Lung (tissue), 12 donors: ENCODE data around the gene RREB1. TPM values are rescaled to one million over a fixed set of nuclear protein-coding genes. Genes with fewer than 3 reads are reported as not detected.
A peak's percentile ranks its signal among the peaks of the same experiment; 100 is the strongest.

Source experiments
- ATAC-seq: fragments of 200-7000 bp; cut with Tn5 transposase; one replicate; pipeline ENCODE4 v1.9.1; 2020; ENCODE audit warnings: moderate number of reproducible peaks; ENCODE audit not compliant: insufficient read depth, low FRiP score
- DNase-seq, 3 donors: peaks; one replicate each; pipeline ENCODE4 v3.0.0-alpha.2; 2013 to 2017
- H3K27ac ChIP-seq, 2 donors: one replicate each; pipeline ENCODE4 v1.5.1; 2013; ENCODE audit warnings: mild to moderate bottlenecking in 2 of 2, moderate library complexity in 2 of 2, control low read depth in 1 of 2, inconsistent platforms in 1 of 2, low read depth in 1 of 2, low read length in 1 of 2
- H3K27me3 ChIP-seq, 3 donors: one replicate each; pipeline ENCODE4 v1.5.1; 2013; ENCODE audit warnings: low read length in 2 of 3; ENCODE audit not compliant: control insufficient read depth in 3 of 3, insufficient read depth in 3 of 3
- H3K36me3 ChIP-seq, 4 donors: one replicate each; pipeline ENCODE4 v1.5.1; 2013; ENCODE audit warnings: low read length in 4 of 4, mild to moderate bottlenecking in 1 of 4, moderate library complexity in 1 of 4; ENCODE audit not compliant: control insufficient read depth in 4 of 4, insufficient read depth in 4 of 4
- H3K4me1 ChIP-seq, 5 donors: one replicate each; pipeline ENCODE4 v1.5.1; 2013; ENCODE audit warnings: low read length in 5 of 5, mild to moderate bottlenecking in 2 of 5, moderate library complexity in 1 of 5; ENCODE audit not compliant: control insufficient read depth in 5 of 5, insufficient read depth in 5 of 5
- H3K4me3 ChIP-seq: one replicate; pipeline ENCODE4 v1.5.1; 2013; ENCODE audit warnings: mild to moderate bottlenecking, control low read depth, moderate library complexity
- H3K9ac ChIP-seq, 2 donors: one replicate each; pipeline ENCODE4 v1.5.1; 2013; ENCODE audit warnings: low read length in 2 of 2, control low read depth in 1 of 2; ENCODE audit not compliant: insufficient read depth in 1 of 2
- H3K9me3 ChIP-seq, 4 donors: one replicate each; pipeline ENCODE4 v1.5.1; 2013; ENCODE audit warnings: low read length in 3 of 4, mild to moderate bottlenecking in 1 of 4, moderate library complexity in 1 of 4; ENCODE audit not compliant: control insufficient read depth in 4 of 4, insufficient read depth in 3 of 4
- CTCF ChIP-seq: IDR thresholded peaks from 2 replicates; pipeline ENCODE4 v1.5.1; 2012; ENCODE audit warnings: mild to moderate bottlenecking; ENCODE audit errors: control extremely low read depth, extremely low read depth
- WGBS, 2 donors: extraction: QIAGEN DNeasy Blood & Tissue Kit; methylation state at CpG; one replicate each; pipeline ENCODE4 v1.1.7; 2013; 5-methylcytosine and 5-hydroxymethylcytosine counted together
- polyA plus RNA-seq, 2 donors: library from polyadenylated mRNA; stranded (reverse); fragments of 200-250 nt; gene quantifications; one replicate each; pipeline ENCODE4 v1.2.1, GENCODE V29; 2013
- total RNA-seq, 2 donors: library from RNA; depleted of rRNA in 1 of 2; stranded (reverse); fragments of >200 nt in 1 of 2; gene quantifications; one replicate each; pipeline ENCODE4 v1.2.1, GENCODE V29; 2014 to 2021
- donor health status: control.
- donor health status: control.
- donor health status: Bipolar disorder and iron deficiency.
- donor health status: healthy.
- donor health status: DM: yes; HTN: yes; CAD: no.

The RREB1 gene
- total and polyA plus RNA-seq, 4 donors = 8.9 to 54.7 (median 31.1) TPM

DNA sequence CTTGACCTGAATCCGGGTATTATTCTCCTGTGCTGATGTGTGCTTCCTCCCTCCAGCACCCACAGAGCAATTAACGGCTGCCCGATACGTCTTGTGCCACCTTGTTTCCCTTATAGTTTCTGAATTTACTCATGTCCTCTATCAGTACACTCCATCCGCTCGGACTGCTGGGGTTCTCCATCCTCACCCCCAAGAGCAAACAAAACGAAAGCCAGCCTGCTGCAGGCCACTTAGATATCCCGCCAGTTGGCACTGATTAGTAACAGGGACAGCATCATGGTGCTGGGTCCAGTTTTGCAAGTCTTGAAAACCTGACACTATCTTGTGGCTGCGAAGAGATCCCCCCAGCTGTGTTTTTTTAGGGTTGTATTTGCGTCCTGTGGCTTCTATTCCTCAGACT is 133.4 kb downstream of the RREB1 start:
- H3K4me3 ChIP-seq = no peak overlapping the region
- no peak for TF ChIP-seq CTCF
- H3K4me1 ChIP-seq = peaks cover 0 to 27% (median 9%) of the 10 kb centered on the region in 5 donors
- DNase-seq (no peak), ATAC-seq (no peak)
- 71 to 77% methylated on average over 10 of the region's 10 CpGs for WGBS, 2 donors
- H3K27ac ChIP-seq = peak overlapping the region in 1 of 2 donors; percentile 46
- no peaks in the 10 kb centered on the region for H3K9me3 ChIP-seq
- H3K27me3 ChIP-seq = no peaks in the 10 kb centered on the region
- peaks cover 0 to 19% (median 4%) of the 10 kb centered on the region in 4 donors for H3K36me3 ChIP-seq
- no peak overlapping the region for H3K9ac ChIP-seq

DNA sequence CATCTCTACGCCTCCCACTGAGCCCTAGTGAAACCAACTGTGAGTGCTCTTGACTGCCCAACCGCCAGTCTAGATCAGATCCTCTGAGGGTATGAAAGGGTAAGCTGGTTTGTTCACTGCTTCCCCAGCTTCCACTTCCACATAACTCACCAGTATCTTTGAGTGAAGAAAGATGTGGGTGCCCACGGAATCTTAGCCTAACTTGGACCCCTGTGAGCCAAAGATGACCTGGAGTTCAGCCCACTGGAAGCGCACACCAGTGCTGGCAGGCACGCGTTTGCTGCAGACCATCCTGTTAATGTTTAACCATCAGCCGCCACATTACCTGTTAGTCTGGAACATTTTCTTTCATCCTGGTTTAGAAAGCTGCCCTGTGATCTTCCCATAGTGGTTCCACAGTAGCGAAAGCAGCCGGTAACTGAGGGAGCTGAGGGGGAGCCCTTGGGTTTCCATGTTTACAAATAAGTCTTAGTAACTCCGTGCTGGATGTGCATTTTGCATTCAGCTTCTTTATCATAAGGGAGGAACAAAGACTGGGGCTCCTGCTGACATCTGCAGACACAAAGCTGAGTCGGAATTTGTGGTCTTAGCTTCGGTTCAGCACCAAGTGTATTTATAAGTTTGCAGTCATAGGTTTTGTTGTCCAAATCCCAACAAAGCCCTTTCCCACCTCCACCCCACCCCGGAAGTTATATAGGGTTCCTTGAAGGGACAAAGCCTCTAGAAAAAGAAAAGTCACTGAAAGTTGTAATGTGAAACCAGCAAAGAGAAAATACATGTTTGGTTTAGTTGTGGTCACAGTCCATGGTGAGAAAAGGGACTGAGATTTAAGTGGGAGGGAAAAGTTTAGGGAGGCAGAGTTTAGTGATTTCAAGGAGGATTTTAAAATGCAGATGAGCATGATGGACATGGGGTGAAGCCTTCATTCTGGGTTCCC is 134.2 kb downstream of the RREB1 start:
- Histone ChIP-seq H3K9me3 (no peaks in the 10 kb centered on the region), H3K27me3 (no peaks in the 10 kb centered on the region), H3K4me1 (peaks cover 0 to 27% (median 9%) of the 10 kb centered on the region in 5 donors), H3K27ac (peak overlapping the region in 1 of 2 donors; percentile 46), H3K4me3 (no peak overlapping the region), H3K36me3 (peaks cover 3 to 27% (median 6%) of the 10 kb centered on the region in 4 donors), H3K9ac (peak overlapping the region in 1 of 2 donors; percentile 33)
- peak; percentile 68 to 85 (median 68) for DNase-seq
- WGBS, 2 donors = 57 to 70% methylated on average over 13 of the region's 13 CpGs
- no peak for TF ChIP-seq CTCF
- ATAC-seq = no peak

GRCh38 chr6:7242835-7243178 is 135.0 kb downstream of the RREB1 start:
- ATAC-seq = no peak
- H3K4me3 ChIP-seq = no peak overlapping the region
- peaks cover 0 to 27% (median 9%) of the 10 kb centered on the region in 5 donors for H3K4me1 ChIP-seq
- no peak for DNase-seq
- no peak overlapping the region for H3K9ac ChIP-seq
- H3K27me3 ChIP-seq = no peaks in the 10 kb centered on the region
- no peaks in the 10 kb centered on the region for H3K9me3 ChIP-seq
- peak overlapping the region in 1 of 2 donors; percentile 69 for H3K27ac ChIP-seq
- 45 to 67% methylated on average over 4 of the region's 4 CpGs for WGBS, 2 donors
- TF ChIP-seq CTCF = no peak
- peaks cover 3 to 34% (median 13%) of the 10 kb centered on the region in 4 donors for H3K36me3 ChIP-seq
